GM21786 (cell line): Measurements from ENCODE around the gene NOM1.
A peak's percentile ranks its signal among the peaks of the same experiment; 100 is the strongest.
"Not testable (repeated sequence)": the region's sequence is repeated elsewhere in the genome, so short reads cannot be mapped to it uniquely, and the experiment has no call there.

Experiments used
- ATAC-seq: cut with Tn5 transposase; IDR thresholded peaks from one replicate; pipeline ENCODE4 v1.9.1; 2021; ENCODE audit not compliant: unreplicated experiment

The NOM1 gene

GRCh38 chr7:156949541-156950380, at the start of gene NOM1:
Gene NOM1 (plus strand): TSS chr7:156949712. CDS start chr7:156949738, 26 bp downstream.
- peak; percentile 85 for ATAC-seq

GRCh38 chr7:156900093-156900492, 49.4 kb upstream of the NOM1 start:
- ATAC-seq, result not testable (repeated sequence)

GRCh38 chr7:156903232-156903909, 46.1 kb upstream of the NOM1 start:
- no peak for ATAC-seq

- ATAC-seq, result no peak
These were observed 43.3 kb upstream of the NOM1 start for GRCh38 chr7:156906200-156906649.

- no peak for ATAC-seq
These were observed 41.9 kb upstream of the NOM1 start for GRCh38 chr7:156907656-156908055.

- ATAC-seq, result not testable (repeated sequence)
These were observed 39.8 kb upstream of the NOM1 start for GRCh38 chr7:156909574-156910252.

GRCh38 chr7:156918635-156919034, 30.9 kb upstream of the NOM1 start:
- peak; percentile 33 for ATAC-seq

- ATAC-seq, result peak; percentile 36
These were observed 30.3 kb upstream of the NOM1 start for GRCh38 chr7:156919132-156919713.

- ATAC-seq, result no peak
These were observed 29.4 kb upstream of the NOM1 start for GRCh38 chr7:156920076-156920475.

- ATAC-seq, result not testable (repeated sequence)
These were observed 28.8 kb upstream of the NOM1 start for GRCh38 chr7:156920487-156921373.

GRCh38 chr7:156922304-156922703, 27.2 kb upstream of the NOM1 start:
- not testable (repeated sequence) for ATAC-seq

- not testable (repeated sequence) for ATAC-seq
These were observed 23.7 kb upstream of the NOM1 start for GRCh38 chr7:156925821-156926220.

- no peak for ATAC-seq
These were observed 21.7 kb upstream of the NOM1 start for GRCh38 chr7:156927571-156928405.

GRCh38 chr7:156928406-156928747, 21.1 kb upstream of the NOM1 start:
- ATAC-seq, result no peak

GRCh38 chr7:156929789-156930539, 19.5 kb upstream of the NOM1 start:
- no peak for ATAC-seq

- ATAC-seq, result no peak
These were observed 17.5 kb upstream of the NOM1 start for GRCh38 chr7:156932006-156932405.

GRCh38 chr7:156935250-156935649, 14.3 kb upstream of the NOM1 start:
- ATAC-seq, result no peak

- not testable (repeated sequence) for ATAC-seq
These were observed 12.7 kb upstream of the NOM1 start for GRCh38 chr7:156936766-156937165.
